Mucosa of descending colon (tissue), 3 donors: ENCODE data around the gene SORCS2. TPM values are rescaled to one million over a fixed set of nuclear protein-coding genes. Genes with fewer than 3 reads are reported as not detected.

Experiments used
- ATAC-seq: fragments of 200-7000 bp; cut with Tn5 transposase; one replicate; pipeline ENCODE4 v1.9.1; 2020; ENCODE audit warnings: mild to moderate bottlenecking, moderate library complexity
- DNase-seq, 3 donors: peaks; one replicate each; pipeline ENCODE4 v3.0.0-alpha.2; 2020
- H3K36me3 ChIP-seq: fragments of 200-600 bp; one replicate; pipeline ENCODE4 v1.8.0; 2021; ENCODE audit warnings: low read depth, mild to moderate bottlenecking
- H3K4me1 ChIP-seq: fragments of 200-600 bp; one replicate; pipeline ENCODE4 v1.8.0; 2021; ENCODE audit warnings: low read depth, mild to moderate bottlenecking
- H3K4me3 ChIP-seq: fragments of 200-600 bp; one replicate; pipeline ENCODE4 v1.8.0; 2021; ENCODE audit warnings: mild to moderate bottlenecking
- H3K9me3 ChIP-seq: fragments of 200-600 bp; one replicate; pipeline ENCODE4 v1.8.0; 2021; ENCODE audit warnings: mild to moderate bottlenecking
- intact Hi-C, 2 donors: fragments of 100-400 bp; cut with DNase I in 1 of 2; cut with micrococcal nuclease in 1 of 2; formaldehyde crosslinking; loops; one replicate each; pipeline versions ENCODE4 v1.11.0 to v1.11.1; 2022; cut with DNase I, micrococcal nuclease
- total RNA-seq, 3 donors: library from RNA; stranded (reverse); fragmentation: NEBNext Ultra II Directional in 2 of 3; extraction: Animal tissue kit (Norgen Biotek cat#: 25700) in 2 of 3; gene quantifications; one replicate each; pipeline versions ENCODE4 v1.2.1 to v1.2.4, GENCODE V29; 2021 to 2023
- TF ChIP-seq, protein P1 (sequence below): fragments of 200-600 bp; IDR thresholded peaks from one replicate; pipeline ENCODE4 v1.8.0; 2022; ENCODE audit warnings: antibody characterized with exemption, mild to moderate bottlenecking
- donor health status: DM: no; HTN: no; CAD: no; lungs with moderate emphysema.
- donor health status: DM: no; HTN: no; CAD: no.
- donor health status: DM: no; HTN: yes; CAD: no.

Gene SORCS2
- total RNA-seq, 3 donors from 2014 or later: 0.20 to 3.1 (median 1.5) TPM

DNA sequence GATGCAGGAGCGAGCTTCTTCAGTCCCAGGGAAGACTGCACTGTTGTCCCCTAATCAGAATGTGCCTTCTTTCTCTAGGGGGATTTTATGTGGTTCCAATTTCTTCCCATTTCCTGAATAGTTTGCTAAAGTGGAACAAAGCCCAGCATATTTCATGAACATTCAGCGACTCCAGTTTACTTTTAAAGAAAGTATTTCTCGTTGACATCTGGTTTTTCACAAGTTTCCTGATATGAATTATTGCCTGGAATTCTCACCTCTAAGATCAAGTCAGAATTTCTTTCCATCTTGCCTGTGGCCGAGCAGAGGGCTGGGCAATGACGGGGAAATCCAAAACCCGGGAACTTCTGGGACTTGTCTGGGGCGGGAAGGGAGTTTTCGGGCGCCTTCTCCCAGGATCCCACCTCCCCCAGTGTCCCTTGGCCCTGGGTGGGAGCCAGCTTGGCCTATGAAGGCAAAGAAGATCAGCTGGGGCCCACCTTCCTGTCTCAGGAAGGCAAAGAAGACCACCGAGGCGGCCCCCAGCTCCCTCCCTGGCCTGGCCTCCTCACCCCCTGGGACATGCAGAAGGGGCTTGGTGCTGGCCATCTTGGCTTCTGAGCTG, 15.4 kb downstream of the SORCS2 start:
- intact Hi-C loops: no loop called here
- Histone ChIP-seq H3K9me3 (no peaks in the 10 kb centered on the region), H3K4me1 (no peaks in the 10 kb centered on the region), H3K4me3 (no peak overlapping the region), H3K36me3 (no peaks in the 10 kb centered on the region)
- TF ChIP-seq, protein P1, sequence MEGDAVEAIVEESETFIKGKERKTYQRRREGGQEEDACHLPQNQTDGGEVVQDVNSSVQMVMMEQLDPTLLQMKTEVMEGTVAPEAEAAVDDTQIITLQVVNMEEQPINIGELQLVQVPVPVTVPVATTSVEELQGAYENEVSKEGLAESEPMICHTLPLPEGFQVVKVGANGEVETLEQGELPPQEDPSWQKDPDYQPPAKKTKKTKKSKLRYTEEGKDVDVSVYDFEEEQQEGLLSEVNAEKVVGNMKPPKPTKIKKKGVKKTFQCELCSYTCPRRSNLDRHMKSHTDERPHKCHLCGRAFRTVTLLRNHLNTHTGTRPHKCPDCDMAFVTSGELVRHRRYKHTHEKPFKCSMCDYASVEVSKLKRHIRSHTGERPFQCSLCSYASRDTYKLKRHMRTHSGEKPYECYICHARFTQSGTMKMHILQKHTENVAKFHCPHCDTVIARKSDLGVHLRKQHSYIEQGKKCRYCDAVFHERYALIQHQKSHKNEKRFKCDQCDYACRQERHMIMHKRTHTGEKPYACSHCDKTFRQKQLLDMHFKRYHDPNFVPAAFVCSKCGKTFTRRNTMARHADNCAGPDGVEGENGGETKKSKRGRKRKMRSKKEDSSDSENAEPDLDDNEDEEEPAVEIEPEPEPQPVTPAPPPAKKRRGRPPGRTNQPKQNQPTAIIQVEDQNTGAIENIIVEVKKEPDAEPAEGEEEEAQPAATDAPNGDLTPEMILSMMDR: no peak
- ATAC-seq (no peak), DNase-seq (no peak)

GRCh38 chr4:7208509-7209451, 16.4 kb downstream of the SORCS2 start:
- TF ChIP-seq, protein P1: no peak
- ATAC-seq: no peak
- H3K4me3 ChIP-seq: no peak overlapping the region
- no peak for DNase-seq
- intact Hi-C loops: no loop called here
- no peaks in the 10 kb centered on the region for H3K9me3 ChIP-seq
- H3K4me1 ChIP-seq: no peaks in the 10 kb centered on the region
- H3K36me3 ChIP-seq: no peaks in the 10 kb centered on the region

GRCh38 chr4:7209699-7210098, 17.4 kb downstream of the SORCS2 start:
- DNase-seq: no peak
- TF ChIP-seq, protein P1: no peak
- Histone ChIP-seq H3K4me1 (no peaks in the 10 kb centered on the region), H3K9me3 (peaks cover 5% of the 10 kb centered on the region), H3K4me3 (no peak overlapping the region), H3K36me3 (no peaks in the 10 kb centered on the region)
- no peak for ATAC-seq
- intact Hi-C loops: no loop called here

GRCh38 chr4:7210824-7211223, 18.5 kb downstream of the SORCS2 start:
- ATAC-seq (no peak), DNase-seq (no peak)
- peaks cover 5% of the 10 kb centered on the region for H3K9me3 ChIP-seq
- H3K36me3 ChIP-seq: no peaks in the 10 kb centered on the region
- TF ChIP-seq, protein P1: no peak
- H3K4me1 ChIP-seq: no peaks in the 10 kb centered on the region
- H3K4me3 ChIP-seq: no peak overlapping the region
- intact Hi-C loops: no loop called here

DNA sequence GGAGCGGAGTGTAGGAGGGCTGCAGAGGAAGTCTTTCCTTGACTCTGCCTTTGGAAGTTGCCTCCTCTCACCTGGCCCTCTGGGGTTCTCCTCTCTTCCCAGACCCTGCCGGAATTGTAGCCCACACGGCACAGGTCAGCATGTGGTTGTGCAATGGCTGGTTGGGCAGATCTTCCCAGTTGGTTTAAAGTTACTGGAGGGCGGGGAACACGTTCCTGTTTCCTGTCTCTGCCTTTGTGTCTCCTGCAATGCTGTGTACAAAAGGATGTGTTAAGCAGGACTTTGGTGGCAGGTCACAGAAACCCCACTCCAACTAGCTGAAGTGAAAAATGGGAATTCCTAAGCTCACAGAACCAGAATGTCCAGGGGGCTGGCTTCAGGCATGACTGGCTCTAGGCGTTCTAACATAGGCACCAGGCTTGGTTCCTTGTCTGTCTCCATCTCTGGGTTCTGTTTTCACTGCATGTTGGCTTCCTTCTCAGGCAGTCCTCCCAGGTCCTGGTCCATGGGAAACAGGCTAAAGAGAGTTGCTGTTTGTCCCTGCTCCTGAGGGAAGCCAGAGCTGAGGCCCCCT, 19.9 kb downstream of the SORCS2 start:
- TF ChIP-seq, protein P1: no peak
- intact Hi-C loops: no loop called here
- H3K9me3 ChIP-seq: peaks cover 5% of the 10 kb centered on the region
- DNase-seq: no peak
- no peaks in the 10 kb centered on the region for H3K36me3 ChIP-seq
- no peak overlapping the region for H3K4me3 ChIP-seq
- H3K4me1 ChIP-seq: no peaks in the 10 kb centered on the region
- no peak for ATAC-seq
